Mucosa of descending colon (tissue), 3 donors: ENCODE results near the gene MAMLD1. TPM values are rescaled to one million over a fixed set of nuclear protein-coding genes. Genes with fewer than 3 reads are reported as not detected.

Source experiments
- ATAC-seq: fragments of 200-7000 bp; cut with Tn5 transposase; one replicate; pipeline ENCODE4 v1.9.1; 2020; ENCODE audit warnings: mild to moderate bottlenecking, moderate library complexity
- DNase-seq, 3 donors: peaks; one replicate each; pipeline ENCODE4 v3.0.0-alpha.2; 2020
- H3K36me3 ChIP-seq: fragments of 200-600 bp; one replicate; pipeline ENCODE4 v1.8.0; 2021; ENCODE audit warnings: low read depth, mild to moderate bottlenecking
- H3K4me1 ChIP-seq: fragments of 200-600 bp; one replicate; pipeline ENCODE4 v1.8.0; 2021; ENCODE audit warnings: low read depth, mild to moderate bottlenecking
- H3K4me3 ChIP-seq: fragments of 200-600 bp; one replicate; pipeline ENCODE4 v1.8.0; 2021; ENCODE audit warnings: mild to moderate bottlenecking
- H3K9me3 ChIP-seq: fragments of 200-600 bp; one replicate; pipeline ENCODE4 v1.8.0; 2021; ENCODE audit warnings: mild to moderate bottlenecking
- intact Hi-C, 2 donors: fragments of 100-400 bp; cut with DNase I in 1 of 2; cut with micrococcal nuclease in 1 of 2; formaldehyde crosslinking; loops; one replicate each; pipeline versions ENCODE4 v1.11.0 to v1.11.1; 2022; cut with DNase I, micrococcal nuclease
- total RNA-seq, 3 donors: library from RNA; stranded (reverse); fragmentation: NEBNext Ultra II Directional in 2 of 3; extraction: Animal tissue kit (Norgen Biotek cat#: 25700) in 2 of 3; gene quantifications; one replicate each; pipeline versions ENCODE4 v1.2.1 to v1.2.4, GENCODE V29; 2021 to 2023
- TF ChIP-seq, protein P1 (sequence below): fragments of 200-600 bp; IDR thresholded peaks from one replicate; pipeline ENCODE4 v1.8.0; 2022; ENCODE audit warnings: antibody characterized with exemption, mild to moderate bottlenecking
- donor health status: DM: no; HTN: no; CAD: no; lungs with moderate emphysema.
- donor health status: DM: no; HTN: no; CAD: no.
- donor health status: DM: no; HTN: yes; CAD: no.

MAMLD1 gene
- total RNA-seq, 3 donors from 2014 or later, result 0.69 to 4.5 (median 1.0) TPM

GRCh38 chrX:150478496-150479492, 115.7 kb downstream of the MAMLD1 start:
- no peak for ATAC-seq
- intact Hi-C loops, result no loop called here
- H3K4me1 ChIP-seq, result no peaks in the 10 kb centered on the region

DNA sequence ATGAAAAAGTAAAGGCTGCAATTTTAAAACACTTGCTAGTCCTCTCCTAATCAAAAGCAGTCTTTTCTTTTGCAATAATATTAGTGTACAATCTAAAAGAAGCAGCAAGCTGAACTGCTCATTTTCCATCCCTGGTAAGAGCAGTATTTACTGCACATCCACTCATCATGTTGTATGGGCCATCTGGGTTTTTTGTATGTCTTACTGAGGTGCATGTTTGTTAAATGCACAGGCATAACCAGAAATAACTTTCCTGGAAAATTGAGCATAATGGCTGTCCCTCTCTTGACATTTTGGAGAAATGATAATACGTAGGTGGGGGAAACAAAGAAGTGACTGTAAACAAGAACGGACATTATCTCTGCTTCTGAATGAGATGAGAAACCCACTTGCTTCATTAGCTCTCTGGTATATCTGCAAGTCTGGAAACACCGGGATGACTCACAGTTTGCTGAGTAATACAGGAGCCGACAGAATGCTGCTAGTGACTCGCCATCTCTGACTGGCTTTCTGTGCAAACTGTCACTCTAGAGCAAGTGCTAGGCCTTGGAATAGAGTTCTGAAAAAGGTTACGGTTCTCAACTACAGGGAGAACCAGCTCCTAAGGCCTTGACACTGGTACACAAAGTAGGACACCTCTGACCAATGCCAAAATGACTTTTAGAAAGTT, 119.6 kb downstream of the MAMLD1 start:
- H3K9me3 ChIP-seq, result no peaks in the 10 kb centered on the region
- ATAC-seq (no peak), DNase-seq (no peak)
- H3K36me3 ChIP-seq, result no peaks in the 10 kb centered on the region
- H3K4me1 ChIP-seq, result no peaks in the 10 kb centered on the region
- TF ChIP-seq, protein P1, sequence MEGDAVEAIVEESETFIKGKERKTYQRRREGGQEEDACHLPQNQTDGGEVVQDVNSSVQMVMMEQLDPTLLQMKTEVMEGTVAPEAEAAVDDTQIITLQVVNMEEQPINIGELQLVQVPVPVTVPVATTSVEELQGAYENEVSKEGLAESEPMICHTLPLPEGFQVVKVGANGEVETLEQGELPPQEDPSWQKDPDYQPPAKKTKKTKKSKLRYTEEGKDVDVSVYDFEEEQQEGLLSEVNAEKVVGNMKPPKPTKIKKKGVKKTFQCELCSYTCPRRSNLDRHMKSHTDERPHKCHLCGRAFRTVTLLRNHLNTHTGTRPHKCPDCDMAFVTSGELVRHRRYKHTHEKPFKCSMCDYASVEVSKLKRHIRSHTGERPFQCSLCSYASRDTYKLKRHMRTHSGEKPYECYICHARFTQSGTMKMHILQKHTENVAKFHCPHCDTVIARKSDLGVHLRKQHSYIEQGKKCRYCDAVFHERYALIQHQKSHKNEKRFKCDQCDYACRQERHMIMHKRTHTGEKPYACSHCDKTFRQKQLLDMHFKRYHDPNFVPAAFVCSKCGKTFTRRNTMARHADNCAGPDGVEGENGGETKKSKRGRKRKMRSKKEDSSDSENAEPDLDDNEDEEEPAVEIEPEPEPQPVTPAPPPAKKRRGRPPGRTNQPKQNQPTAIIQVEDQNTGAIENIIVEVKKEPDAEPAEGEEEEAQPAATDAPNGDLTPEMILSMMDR, result no peak
- intact Hi-C loops, result no loop called here
- H3K4me3 ChIP-seq, result no peak overlapping the region

More at GRCh38 chrX:150478496-150479492, 115.7 kb downstream of the MAMLD1 start:
- DNase-seq, result no peak
- TF ChIP-seq, protein P1, result no peak
- Histone ChIP-seq H3K36me3 (no peaks in the 10 kb centered on the region), H3K4me3 (no peak overlapping the region), H3K9me3 (no peaks in the 10 kb centered on the region)

DNA sequence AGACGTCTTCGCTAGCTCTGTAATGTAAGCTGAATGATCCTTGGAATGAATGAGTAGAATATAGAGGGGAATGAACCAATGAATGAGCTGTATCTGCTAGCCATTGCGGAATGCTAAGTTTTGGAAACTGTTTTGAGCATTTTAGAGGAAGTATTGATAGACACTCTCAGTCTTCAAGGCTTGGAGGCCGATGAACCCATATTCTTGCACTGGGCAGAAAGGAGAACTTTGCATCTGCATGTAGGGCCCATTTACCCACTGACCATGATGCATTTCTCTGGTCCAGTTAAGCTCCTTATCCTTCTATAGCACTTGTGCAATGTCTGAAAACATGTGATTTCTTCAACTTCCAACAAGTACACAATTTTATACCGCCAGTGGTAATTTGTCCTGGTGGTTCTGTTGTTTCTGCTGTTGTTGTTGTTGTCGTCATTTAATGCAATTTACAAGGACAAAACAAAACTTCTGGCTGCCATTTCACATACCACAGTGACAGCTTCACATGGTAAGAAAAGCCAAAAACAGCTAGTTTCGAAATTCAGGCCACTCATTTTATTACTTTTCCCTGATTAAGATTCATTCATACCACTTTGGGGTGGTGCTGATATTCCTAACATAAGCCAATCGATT, 120.4 kb downstream of the MAMLD1 start:
- intact Hi-C loops, result no loop called here
- H3K4me3 ChIP-seq, result no peak overlapping the region
- ATAC-seq (no peak), DNase-seq (no peak)
- TF ChIP-seq, protein P1, result no peak
- H3K4me1 ChIP-seq, result no peaks in the 10 kb centered on the region
- H3K9me3 ChIP-seq, result no peaks in the 10 kb centered on the region
- H3K36me3 ChIP-seq, result no peaks in the 10 kb centered on the region

DNA sequence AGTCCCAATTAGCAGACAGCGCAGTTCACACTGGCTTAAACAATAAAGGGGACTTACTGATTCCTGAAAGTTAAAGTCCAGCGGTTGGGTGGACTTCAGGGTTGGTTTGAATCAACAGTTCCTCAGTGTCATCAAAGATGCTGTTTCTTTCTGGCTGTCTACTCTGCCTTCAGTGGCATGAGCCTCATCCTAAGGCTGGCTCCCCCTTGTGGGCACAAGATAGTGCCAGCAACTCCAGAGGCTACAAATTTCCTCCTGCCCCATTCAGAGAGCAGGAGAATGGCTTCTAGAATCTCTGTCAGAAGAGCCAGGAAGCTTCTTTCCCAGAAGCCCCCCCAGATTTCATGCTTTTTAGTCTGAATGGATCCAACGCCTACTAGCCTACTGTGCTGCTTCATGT, 122.9 kb downstream of the MAMLD1 start:
- TF ChIP-seq, protein P1, result peak; percentile 23
- intact Hi-C loops, result no loop called here
- ATAC-seq, result peak; percentile 76

GRCh38 chrX:150487369-150488094, 124.4 kb downstream of the MAMLD1 start:
- intact Hi-C loops, result no loop called here
- ATAC-seq, result no peak
- TF ChIP-seq, protein P1, result no peak
- DNase-seq, result no peak
- no peaks in the 10 kb centered on the region for H3K36me3 ChIP-seq
- no peaks in the 10 kb centered on the region for H3K9me3 ChIP-seq
- no peak overlapping the region for H3K4me3 ChIP-seq
- H3K4me1 ChIP-seq, result no peaks in the 10 kb centered on the region

More for the DNA sequence above, 122.9 kb downstream of the MAMLD1 start:
- Histone ChIP-seq H3K4me1 (no peaks in the 10 kb centered on the region), H3K9me3 (no peaks in the 10 kb centered on the region), H3K4me3 (no peak overlapping the region), H3K36me3 (no peaks in the 10 kb centered on the region)
- peak in 2 of 3 donors; percentile 41 to 67 for DNase-seq
